Panc1 (cell line): ENCODE measurements around the gene NET1.

ENCODE experiments used
- POLR2AphosphoS5 ChIP-seq: IDR thresholded peaks from 2 replicates; pipeline ENCODE4 v1.6.1; 2012; ENCODE audit warnings: mild to moderate bottlenecking, low read depth, low read length, moderate library complexity
- TCF7L2 ChIP-seq: IDR thresholded peaks from 2 replicates; pipeline ENCODE4 v1.6.1; 2011; ENCODE audit warnings: mild to moderate bottlenecking, low read depth, low read length, inconsistent platforms
- TF ChIP-seq, protein P1 (sequence below): fragments of 450-650 bp; IDR thresholded peaks from 2 replicates; pipeline ENCODE4 v1.5.1; 2017; ENCODE audit warnings: mild to moderate bottlenecking
- TF ChIP-seq, protein P2 (sequence below), 2 experiments: IDR thresholded peaks; 2 replicates each; pipeline ENCODE4 v1.6.1; 2011 to 2012; ENCODE audit warnings: low read depth in 2 of 2, control low read depth in 1 of 2, low read length in 1 of 2, mild to moderate bottlenecking in 1 of 2, moderate library complexity in 1 of 2; ENCODE audit not compliant: insufficient read depth in 1 of 2

DNA sequence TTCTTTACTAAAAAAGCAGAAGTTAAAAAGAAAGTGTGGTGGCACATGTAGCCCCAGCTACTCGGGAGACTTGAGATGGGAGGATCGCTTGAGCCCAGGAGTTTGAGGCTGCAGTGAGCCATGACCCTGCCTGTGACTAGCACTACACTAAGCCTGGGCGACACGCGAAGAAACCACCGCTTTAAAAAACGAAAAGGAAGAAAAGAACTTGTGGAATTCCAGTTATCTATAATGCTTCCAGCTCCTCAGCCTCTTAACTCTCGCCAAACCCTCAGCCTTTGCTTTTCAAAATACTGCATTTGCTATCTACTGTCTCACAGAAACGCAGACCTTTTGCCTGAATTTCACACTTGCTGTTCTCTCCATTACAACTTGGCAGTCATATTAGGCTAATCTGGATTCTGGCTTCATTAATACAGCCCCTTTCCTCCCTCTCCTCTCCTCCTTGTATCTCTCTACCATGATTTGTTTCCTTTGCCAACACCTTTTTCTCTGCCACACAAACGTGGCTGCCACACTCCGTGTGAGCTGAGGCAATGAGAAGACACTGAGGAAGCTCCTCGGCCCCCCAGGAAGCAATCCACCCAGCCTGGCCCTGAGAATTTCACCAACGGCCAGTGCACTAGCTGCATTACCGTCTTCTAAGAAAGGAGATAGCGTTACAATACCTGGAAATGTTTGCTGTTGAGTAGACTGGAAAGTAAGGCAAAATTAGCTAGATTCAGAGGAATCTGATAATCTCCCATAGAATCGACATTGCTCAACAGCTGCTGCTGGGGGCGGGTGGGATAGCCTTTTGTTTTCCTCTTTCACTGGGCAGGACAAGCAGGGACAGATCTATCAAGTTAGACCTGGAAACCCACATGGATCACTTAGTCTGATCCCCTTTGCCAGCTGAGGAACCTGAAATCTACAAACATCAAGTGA is 49.8 kb downstream of the NET1 start:
- TF ChIP-seq, protein P1, sequence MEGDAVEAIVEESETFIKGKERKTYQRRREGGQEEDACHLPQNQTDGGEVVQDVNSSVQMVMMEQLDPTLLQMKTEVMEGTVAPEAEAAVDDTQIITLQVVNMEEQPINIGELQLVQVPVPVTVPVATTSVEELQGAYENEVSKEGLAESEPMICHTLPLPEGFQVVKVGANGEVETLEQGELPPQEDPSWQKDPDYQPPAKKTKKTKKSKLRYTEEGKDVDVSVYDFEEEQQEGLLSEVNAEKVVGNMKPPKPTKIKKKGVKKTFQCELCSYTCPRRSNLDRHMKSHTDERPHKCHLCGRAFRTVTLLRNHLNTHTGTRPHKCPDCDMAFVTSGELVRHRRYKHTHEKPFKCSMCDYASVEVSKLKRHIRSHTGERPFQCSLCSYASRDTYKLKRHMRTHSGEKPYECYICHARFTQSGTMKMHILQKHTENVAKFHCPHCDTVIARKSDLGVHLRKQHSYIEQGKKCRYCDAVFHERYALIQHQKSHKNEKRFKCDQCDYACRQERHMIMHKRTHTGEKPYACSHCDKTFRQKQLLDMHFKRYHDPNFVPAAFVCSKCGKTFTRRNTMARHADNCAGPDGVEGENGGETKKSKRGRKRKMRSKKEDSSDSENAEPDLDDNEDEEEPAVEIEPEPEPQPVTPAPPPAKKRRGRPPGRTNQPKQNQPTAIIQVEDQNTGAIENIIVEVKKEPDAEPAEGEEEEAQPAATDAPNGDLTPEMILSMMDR, result no peak
- TF ChIP-seq POLR2AphosphoS5 (no peak), TCF7L2 (no peak)
- TF ChIP-seq, protein P2, sequence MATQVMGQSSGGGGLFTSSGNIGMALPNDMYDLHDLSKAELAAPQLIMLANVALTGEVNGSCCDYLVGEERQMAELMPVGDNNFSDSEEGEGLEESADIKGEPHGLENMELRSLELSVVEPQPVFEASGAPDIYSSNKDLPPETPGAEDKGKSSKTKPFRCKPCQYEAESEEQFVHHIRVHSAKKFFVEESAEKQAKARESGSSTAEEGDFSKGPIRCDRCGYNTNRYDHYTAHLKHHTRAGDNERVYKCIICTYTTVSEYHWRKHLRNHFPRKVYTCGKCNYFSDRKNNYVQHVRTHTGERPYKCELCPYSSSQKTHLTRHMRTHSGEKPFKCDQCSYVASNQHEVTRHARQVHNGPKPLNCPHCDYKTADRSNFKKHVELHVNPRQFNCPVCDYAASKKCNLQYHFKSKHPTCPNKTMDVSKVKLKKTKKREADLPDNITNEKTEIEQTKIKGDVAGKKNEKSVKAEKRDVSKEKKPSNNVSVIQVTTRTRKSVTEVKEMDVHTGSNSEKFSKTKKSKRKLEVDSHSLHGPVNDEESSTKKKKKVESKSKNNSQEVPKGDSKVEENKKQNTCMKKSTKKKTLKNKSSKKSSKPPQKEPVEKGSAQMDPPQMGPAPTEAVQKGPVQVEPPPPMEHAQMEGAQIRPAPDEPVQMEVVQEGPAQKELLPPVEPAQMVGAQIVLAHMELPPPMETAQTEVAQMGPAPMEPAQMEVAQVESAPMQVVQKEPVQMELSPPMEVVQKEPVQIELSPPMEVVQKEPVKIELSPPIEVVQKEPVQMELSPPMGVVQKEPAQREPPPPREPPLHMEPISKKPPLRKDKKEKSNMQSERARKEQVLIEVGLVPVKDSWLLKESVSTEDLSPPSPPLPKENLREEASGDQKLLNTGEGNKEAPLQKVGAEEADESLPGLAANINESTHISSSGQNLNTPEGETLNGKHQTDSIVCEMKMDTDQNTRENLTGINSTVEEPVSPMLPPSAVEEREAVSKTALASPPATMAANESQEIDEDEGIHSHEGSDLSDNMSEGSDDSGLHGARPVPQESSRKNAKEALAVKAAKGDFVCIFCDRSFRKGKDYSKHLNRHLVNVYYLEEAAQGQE (IDR thresholded peaks at IDR 0.05; ENCODE audit: insufficient read depth in 1 of 2, low read depth in 2 of 2, low read length in 1 of 2), result no peak
